Mesothelial cell of epicardium (in vitro differentiated cells): ENCODE measurements around the gene ACBD5. TPM values are rescaled to one million over a fixed set of nuclear protein-coding genes. Genes with fewer than 3 reads are reported as not detected.

Source experiments
- DNase-seq, 2 experiments: peaks; one replicate each; pipeline ENCODE4 v3.0.0; 2021; ENCODE audit warnings: low spot score in 2 of 2; ENCODE audit not compliant: unreplicated experiment in 2 of 2
- H3K27ac Mint-ChIP-seq: 2 replicates; pipeline ENCODE4 v1.8.0; 2021; ENCODE audit warnings: mixed read lengths
- H3K27me3 Mint-ChIP-seq: 2 replicates; pipeline ENCODE4 v1.8.0; 2021; ENCODE audit warnings: low read depth, mixed read lengths
- H3K36me3 Mint-ChIP-seq: 2 replicates; pipeline ENCODE4 v1.8.0; 2021; ENCODE audit warnings: mixed read lengths
- H3K4me1 Mint-ChIP-seq: 2 replicates; pipeline ENCODE4 v1.8.0; 2021; ENCODE audit warnings: mixed read lengths
- H3K4me3 Mint-ChIP-seq: 2 replicates; pipeline ENCODE4 v1.8.0; 2021; ENCODE audit warnings: mild to moderate bottlenecking, moderate library complexity, mixed read lengths
- H3K9me3 Mint-ChIP-seq: 2 replicates; pipeline ENCODE4 v1.8.0; 2021; ENCODE audit warnings: mixed read lengths
- CTCF ChIP-seq: fragments of 200-600 bp; sonication (generic); IDR thresholded peaks from one replicate; pipeline ENCODE4 v1.5.0; 2021; ENCODE audit warnings: antibody characterized with exemption; ENCODE audit not compliant: unreplicated experiment
- total RNA-seq: library from RNA; stranded (reverse); gene quantifications from 3 replicates; pipeline ENCODE4 v1.2.1, GENCODE V29; 2021

The ACBD5 gene
- total RNA-seq, 1 donor from 2014 or later, result 21.2 TPM

DNA sequence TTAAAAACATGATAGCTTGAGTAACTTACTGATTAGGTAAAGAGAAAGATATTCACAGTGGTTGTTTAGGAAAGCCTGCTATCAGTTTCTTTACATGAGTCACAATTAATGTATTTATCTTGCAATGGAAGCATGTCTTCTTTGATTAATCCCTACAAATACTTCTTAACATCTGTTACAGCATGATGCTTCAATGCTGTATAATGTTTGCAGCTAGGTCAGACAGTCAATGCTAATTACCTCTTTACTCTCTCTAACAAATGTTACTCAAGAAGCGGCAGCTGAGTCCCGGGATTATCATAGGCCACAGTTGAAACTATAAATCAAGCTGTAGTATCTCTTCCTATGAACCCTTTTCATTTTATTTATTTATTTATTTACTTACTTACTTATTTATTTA lies 33.2 kb downstream of the ACBD5 start:
- no peak for TF ChIP-seq CTCF
- Mint-ChIP-seq H3K27ac (no peak overlapping the region), H3K4me1 (no peaks in the 10 kb centered on the region)

DNA sequence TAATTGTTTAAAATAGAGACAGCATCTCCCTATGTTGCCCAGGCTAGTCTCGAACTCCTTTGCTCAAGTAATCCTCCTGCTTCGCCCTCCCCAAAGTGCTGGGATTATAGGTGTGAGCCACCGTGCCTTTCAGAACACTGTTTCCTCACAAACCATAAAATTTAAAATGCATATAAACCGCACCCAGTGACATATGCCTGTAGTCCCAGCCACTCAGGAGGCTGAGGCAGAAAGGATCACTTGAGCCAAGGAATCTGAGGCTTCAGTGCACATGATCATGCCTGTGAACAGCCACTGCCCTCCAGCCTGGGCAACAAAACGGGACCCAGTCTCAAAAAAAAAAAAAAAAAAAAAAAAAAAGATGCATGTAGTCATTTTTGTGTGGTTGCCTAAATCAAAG lies 36.8 kb downstream of the ACBD5 start:
- peaks cover 6% of the 10 kb centered on the region for H3K4me1 Mint-ChIP-seq

More for the DNA sequence above, 33.2 kb downstream of the ACBD5 start:
- H3K27me3 Mint-ChIP-seq, result no peaks in the 10 kb centered on the region
- H3K9me3 Mint-ChIP-seq, result no peaks in the 10 kb centered on the region
- no peak for DNase-seq
- H3K36me3 Mint-ChIP-seq, result peaks cover 28% of the 10 kb centered on the region
- H3K4me3 Mint-ChIP-seq, result no peak overlapping the region

GRCh38 chr10:27197980-27198620 lies 42.5 kb downstream of the ACBD5 start:
- H3K36me3 Mint-ChIP-seq, result peaks cover 16% of the 10 kb centered on the region
- peaks cover 15% of the 10 kb centered on the region for H3K4me1 Mint-ChIP-seq
- no peak overlapping the region for H3K4me3 Mint-ChIP-seq
- DNase-seq, result no peak
- H3K27ac Mint-ChIP-seq, result peak overlapping the region; percentile 25
- H3K9me3 Mint-ChIP-seq, result no peaks in the 10 kb centered on the region
- TF ChIP-seq CTCF, result no peak
- H3K27me3 Mint-ChIP-seq, result no peaks in the 10 kb centered on the region

More for the DNA sequence above, 36.8 kb downstream of the ACBD5 start:
- H3K27ac Mint-ChIP-seq, result no peak overlapping the region
- no peak overlapping the region for H3K4me3 Mint-ChIP-seq
- DNase-seq, result no peak
- H3K9me3 Mint-ChIP-seq, result no peaks in the 10 kb centered on the region
- peaks cover 29% of the 10 kb centered on the region for H3K36me3 Mint-ChIP-seq
- no peaks in the 10 kb centered on the region for H3K27me3 Mint-ChIP-seq
- TF ChIP-seq CTCF, result no peak

- no peak for DNase-seq
- Mint-ChIP-seq H3K36me3 (peaks cover 3% of the 10 kb centered on the region), H3K4me1 (no peaks in the 10 kb centered on the region), H3K27me3 (no peaks in the 10 kb centered on the region), H3K27ac (no peak overlapping the region), H3K4me3 (no peak overlapping the region), H3K9me3 (no peaks in the 10 kb centered on the region)
- TF ChIP-seq CTCF, result no peak
These were observed 48.3 kb downstream of the ACBD5 start for GRCh38 chr10:27192284-27192683.

GRCh38 chr10:27190508-27190907 lies 50.1 kb downstream of the ACBD5 start:
- Mint-ChIP-seq H3K4me1 (no peaks in the 10 kb centered on the region), H3K36me3 (peaks cover 4% of the 10 kb centered on the region), H3K9me3 (no peaks in the 10 kb centered on the region), H3K27me3 (no peaks in the 10 kb centered on the region), H3K27ac (no peak overlapping the region), H3K4me3 (no peak overlapping the region)
- TF ChIP-seq CTCF, result no peak
- DNase-seq, result no peak
